Right ventricle myocardium inferior (tissue), 1 donor: ENCODE measurements around the gene NRCAM. TPM values are rescaled to one million over a fixed set of nuclear protein-coding genes. Genes with fewer than 3 reads are reported as not detected.

ENCODE experiments used
- ATAC-seq: fragments of 200-7000 bp; cut with Tn5 transposase; one replicate; pipeline ENCODE4 v1.9.1; 2020; ENCODE audit warnings: mild to moderate bottlenecking, moderate library complexity
- DNase-seq: peaks from one replicate; pipeline ENCODE4 v3.0.0; 2021; ENCODE audit errors: missing footprints
- intact Hi-C: fragments of 100-400 bp; cut with DNase I; formaldehyde crosslinking; loops from one replicate; pipeline ENCODE4 v1.11.0; 2022
- total RNA-seq: library from RNA; stranded (reverse); fragmentation: NEBNext Ultra II Directional; extraction: Animal tissue kit (Norgen Biotek cat#: 25700); gene quantifications from one replicate; pipeline ENCODE4 v1.2.1, GENCODE V29; 2021
- donor health status: DM: no; HTN: yes; CAD: no; lungs with severe emphysema.

The NRCAM gene
- total RNA-seq, 1 donor from 2014 or later = 0.30 TPM

DNA sequence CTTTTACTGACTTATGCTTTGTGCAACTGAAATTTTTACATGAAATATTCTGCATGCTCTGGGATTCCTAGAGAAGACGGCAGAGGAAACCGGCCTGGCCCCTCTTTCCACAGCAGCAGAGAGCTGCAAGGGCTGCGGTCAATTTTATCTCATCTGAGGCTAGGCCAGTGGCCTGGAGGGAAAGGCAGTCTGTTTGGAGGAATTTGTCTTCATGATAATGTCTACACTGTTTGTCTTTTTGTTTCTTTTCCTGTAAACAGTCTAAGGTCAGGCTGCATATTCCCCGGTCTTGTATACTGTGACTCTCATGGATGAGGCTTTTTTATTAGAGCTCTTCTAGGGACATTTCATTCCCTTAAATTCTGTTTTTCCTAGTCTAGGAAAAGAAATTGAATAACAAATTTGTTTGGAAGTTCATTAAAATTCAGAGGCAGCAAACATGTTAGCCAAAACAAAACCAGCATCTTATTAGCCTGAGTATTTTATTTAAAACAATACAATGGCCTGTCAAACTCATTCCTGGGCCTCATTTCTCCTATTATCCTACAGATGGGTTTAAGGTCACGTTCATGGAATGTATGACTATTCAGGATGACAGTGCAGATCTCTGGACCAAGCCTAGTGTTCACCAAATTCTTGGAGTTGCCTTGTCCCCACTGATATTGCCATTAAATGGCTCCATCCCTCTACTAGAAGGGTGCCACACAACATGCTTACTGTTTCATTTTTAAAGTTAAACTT, 352.5 kb downstream of the NRCAM start:
- ATAC-seq = no peak
- DNase-seq = no peak
- intact Hi-C loops = no loop called here

- no peak for ATAC-seq
- intact Hi-C loops = no loop called here
- DNase-seq = no peak
These were observed 353.4 kb downstream of the NRCAM start for GRCh38 chr7:108102671-108103312.

GRCh38 chr7:108101759-108102158, 354.5 kb downstream of the NRCAM start:
- DNase-seq (no peak), ATAC-seq (no peak)
- intact Hi-C loops = no loop called here

DNA sequence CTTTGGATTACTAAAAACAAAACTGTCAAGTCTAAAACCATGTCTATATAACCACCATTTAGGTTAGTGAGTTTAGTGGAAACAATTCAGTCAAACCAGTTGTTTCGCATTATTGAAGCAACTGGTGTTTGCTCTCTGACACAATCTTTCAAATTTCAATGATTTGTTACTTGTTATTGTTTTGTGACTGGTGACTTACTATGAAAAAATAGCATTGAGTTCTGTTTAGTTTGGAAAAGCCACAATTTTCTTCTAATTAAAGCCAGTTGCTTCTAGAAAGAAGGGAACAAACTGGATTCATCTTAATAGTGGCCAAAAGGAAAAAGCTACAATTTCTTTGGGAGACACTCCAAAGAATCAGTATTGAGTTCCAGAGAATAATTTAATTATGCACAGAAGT, 356.5 kb downstream of the NRCAM start:
- no peak for DNase-seq
- no peak for ATAC-seq
- intact Hi-C loops = loop anchor here (5.0 kb wide), 1 partner anchor 97 kb away; the partner anchor contains the start of gene LAMB1

DNA sequence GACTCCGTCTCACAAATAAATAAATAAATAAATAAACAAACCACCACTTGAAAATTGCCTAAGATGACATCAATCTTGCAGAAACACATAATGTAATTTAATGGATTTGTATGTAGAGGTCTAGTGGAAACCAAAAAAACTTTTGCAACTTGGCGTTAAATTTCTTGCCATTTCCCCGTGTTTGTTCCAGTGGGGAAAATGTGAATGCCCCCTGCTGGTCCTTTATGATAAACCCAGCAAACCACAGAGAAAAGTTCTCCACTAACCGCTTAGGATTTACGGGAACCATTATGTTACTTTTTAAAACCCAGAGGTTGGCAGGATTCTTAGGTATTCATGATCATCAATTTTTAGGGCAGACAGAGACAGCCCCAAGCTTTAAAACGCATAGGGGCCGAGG, 358.5 kb downstream of the NRCAM start:
- DNase-seq = no peak
- intact Hi-C loops = loop anchor here (5.0 kb wide), 1 partner anchor 95 kb away; the partner anchor contains the start of gene LAMB1
- no peak for ATAC-seq

Other genes starting within 250 kb of the NRCAM start
- 31.1 TPM for gene PNPLA8, start 69.7 kb upstream of the NRCAM start, total RNA-seq
- 20.3 TPM for gene THAP5, start 113.3 kb upstream of the NRCAM start, total RNA-seq
- gene DNAJB9, start 113.4 kb upstream of the NRCAM start, total RNA-seq = 34.4 TPM